ENCODE measurements around the gene RIMBP2. TPM values are rescaled to one million over a fixed set of nuclear protein-coding genes. Genes with fewer than 3 reads are reported as not detected.

The RIMBP2 gene
- total and polyA plus RNA-seq, 11 donors, result 2.1 TPM; not detected in 10

DNA sequence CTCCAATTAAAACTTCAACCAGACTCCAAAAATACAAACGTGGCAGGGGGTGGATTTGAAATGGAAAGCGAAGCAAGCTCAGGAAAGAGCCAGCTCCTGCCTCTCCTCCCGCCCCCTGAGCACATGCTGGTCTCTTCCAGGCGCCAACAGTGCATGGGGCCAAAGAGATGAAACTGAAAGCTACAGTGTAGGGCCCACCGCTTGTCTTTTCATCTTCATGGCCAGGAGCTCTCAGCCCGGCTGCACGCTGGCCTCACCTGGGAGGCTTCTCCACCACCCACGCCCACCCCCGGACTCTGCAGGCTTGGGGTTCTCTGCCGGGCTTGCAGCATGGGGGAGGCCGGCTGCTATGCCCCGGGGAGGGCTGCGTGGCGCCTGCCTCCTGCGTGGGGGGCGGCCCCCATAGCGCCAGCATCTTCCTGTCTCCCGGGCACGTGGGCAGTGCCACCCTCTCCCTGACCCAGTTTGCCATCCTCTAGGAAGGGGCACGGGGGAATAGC lies 2.0 kb downstream of the RIMBP2 start:
- H3K27ac ChIP-seq, result no peak overlapping the region
- DNase-seq, result peak in 1 of 5 donors; percentile 37
- no peak for ATAC-seq
- WGBS, 4 donors, result 3 to 9% (median 5%) methylated on average over 15 to 20 of the region's 20 CpGs
- TF ChIP-seq, protein P1, sequence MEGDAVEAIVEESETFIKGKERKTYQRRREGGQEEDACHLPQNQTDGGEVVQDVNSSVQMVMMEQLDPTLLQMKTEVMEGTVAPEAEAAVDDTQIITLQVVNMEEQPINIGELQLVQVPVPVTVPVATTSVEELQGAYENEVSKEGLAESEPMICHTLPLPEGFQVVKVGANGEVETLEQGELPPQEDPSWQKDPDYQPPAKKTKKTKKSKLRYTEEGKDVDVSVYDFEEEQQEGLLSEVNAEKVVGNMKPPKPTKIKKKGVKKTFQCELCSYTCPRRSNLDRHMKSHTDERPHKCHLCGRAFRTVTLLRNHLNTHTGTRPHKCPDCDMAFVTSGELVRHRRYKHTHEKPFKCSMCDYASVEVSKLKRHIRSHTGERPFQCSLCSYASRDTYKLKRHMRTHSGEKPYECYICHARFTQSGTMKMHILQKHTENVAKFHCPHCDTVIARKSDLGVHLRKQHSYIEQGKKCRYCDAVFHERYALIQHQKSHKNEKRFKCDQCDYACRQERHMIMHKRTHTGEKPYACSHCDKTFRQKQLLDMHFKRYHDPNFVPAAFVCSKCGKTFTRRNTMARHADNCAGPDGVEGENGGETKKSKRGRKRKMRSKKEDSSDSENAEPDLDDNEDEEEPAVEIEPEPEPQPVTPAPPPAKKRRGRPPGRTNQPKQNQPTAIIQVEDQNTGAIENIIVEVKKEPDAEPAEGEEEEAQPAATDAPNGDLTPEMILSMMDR (IDR thresholded peaks at IDR 0.05), result no peak
- TF ChIP-seq POLR2A (IDR thresholded peaks at IDR 0.05), result no peak
- peaks cover 0 to 7% (median 0%) of the 10 kb centered on the region in 12 donors for H3K9me3 ChIP-seq
- peak overlapping the region; percentile 3 to 49 (median 35) for H3K4me3 ChIP-seq
- H3K36me3 ChIP-seq, result no peaks in the 10 kb centered on the region
- peaks cover 0 to 31% (median 7%) of the 10 kb centered on the region in 12 donors for H3K4me1 ChIP-seq
- intact Hi-C loops (cut with DNase I), result no loop called here
- peaks cover 12 to 78% (median 39%) of the 10 kb centered on the region in 9 donors for H3K27me3 ChIP-seq

DNA sequence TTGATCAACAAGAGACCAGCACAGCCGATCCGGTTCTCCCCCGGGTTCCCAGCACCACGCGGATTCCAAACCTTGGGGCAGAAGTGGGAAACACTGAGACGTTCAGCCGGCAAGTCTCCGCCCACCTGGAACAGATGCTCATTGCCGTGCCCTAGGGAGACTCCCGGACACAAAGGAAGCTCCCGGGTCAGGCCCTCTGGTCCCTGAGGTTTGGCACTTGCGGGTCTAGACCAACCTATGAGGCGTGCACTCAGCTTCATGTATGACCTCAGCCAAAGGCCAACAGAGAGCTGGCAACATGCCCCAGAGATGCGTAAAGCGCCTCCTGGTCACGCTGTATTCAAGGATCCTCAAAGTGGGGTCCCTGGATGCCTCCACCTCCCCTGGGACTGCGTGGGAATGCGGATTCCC lies 2.5 kb downstream of the RIMBP2 start:
- Histone ChIP-seq H3K27ac (no peak overlapping the region), H3K36me3 (no peaks in the 10 kb centered on the region), H3K9me3 (peaks cover 0 to 7% (median 0%) of the 10 kb centered on the region in 12 donors), H3K27me3 (peaks cover 12 to 76% (median 39%) of the 10 kb centered on the region in 9 donors), H3K4me3 (peak overlapping the region in 6 of 12 donors; percentile 11 to 49 (median 38)), H3K4me1 (peaks cover 0 to 31% (median 7%) of the 10 kb centered on the region in 12 donors)
- WGBS, 4 donors, result 21 to 37% (median 26%) methylated on average over 14 to 18 of the region's 18 CpGs
- ATAC-seq, result no peak
- TF ChIP-seq POLR2A (IDR thresholded peaks at IDR 0.05), result no peak
- TF ChIP-seq, protein P1 (IDR thresholded peaks at IDR 0.05), result no peak
- intact Hi-C loops (cut with DNase I), result no loop called here
- peak in 1 of 5 donors; percentile 56 for DNase-seq

DNA sequence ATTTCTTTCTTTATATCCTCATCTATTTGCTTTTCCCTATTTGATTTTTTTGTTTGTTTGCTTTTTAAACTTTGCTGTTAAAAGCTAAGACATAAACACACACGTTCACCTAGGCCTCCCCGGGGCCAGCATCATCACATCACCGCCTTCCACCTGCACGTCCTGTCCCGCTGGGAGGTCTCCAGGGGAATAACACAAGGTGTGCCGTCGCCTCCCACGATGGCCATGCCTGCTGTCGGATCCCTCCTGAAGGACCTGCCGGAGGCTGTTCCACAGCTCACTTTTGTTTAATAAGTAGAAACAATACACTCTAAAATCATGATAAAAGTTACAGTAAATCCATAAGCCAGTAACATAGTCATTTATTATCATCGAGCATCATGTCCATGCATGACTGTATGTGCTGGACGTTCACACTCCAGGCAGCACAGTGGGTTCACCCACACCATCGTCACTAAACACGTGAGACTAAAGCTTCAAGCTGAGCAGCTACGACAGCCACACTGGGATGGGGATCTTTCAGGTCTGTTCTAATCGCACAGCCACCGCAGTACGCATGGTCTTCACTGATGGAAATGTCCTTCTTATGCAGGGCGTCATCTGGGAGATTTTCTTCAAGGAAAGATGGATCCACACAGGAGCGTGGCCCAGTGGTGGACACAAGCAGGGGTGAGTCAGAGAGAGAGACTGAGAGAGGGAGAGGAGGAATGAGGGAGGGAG lies 3.6 kb downstream of the RIMBP2 start:
- H3K9me3 ChIP-seq, result peaks cover 0 to 1% (median 0%) of the 10 kb centered on the region in 12 donors
- intact Hi-C loops (cut with DNase I), result no loop called here
- H3K4me1 ChIP-seq, result peaks cover 0 to 31% (median 7%) of the 10 kb centered on the region in 12 donors
- no peak for ATAC-seq
- no peak overlapping the region for H3K4me3 ChIP-seq
- WGBS, 4 donors, result 65 to 80% (median 70%) methylated on average over 20 of the region's 20 CpGs
- TF ChIP-seq, protein P1 (IDR thresholded peaks at IDR 0.05), result no peak
- TF ChIP-seq POLR2A (IDR thresholded peaks at IDR 0.05), result no peak
- peaks cover 12 to 65% (median 34%) of the 10 kb centered on the region in 9 donors for H3K27me3 ChIP-seq
- peak in 1 of 5 donors; percentile 10 for DNase-seq
- no peaks in the 10 kb centered on the region for H3K36me3 ChIP-seq
- no peak overlapping the region for H3K27ac ChIP-seq

DNA sequence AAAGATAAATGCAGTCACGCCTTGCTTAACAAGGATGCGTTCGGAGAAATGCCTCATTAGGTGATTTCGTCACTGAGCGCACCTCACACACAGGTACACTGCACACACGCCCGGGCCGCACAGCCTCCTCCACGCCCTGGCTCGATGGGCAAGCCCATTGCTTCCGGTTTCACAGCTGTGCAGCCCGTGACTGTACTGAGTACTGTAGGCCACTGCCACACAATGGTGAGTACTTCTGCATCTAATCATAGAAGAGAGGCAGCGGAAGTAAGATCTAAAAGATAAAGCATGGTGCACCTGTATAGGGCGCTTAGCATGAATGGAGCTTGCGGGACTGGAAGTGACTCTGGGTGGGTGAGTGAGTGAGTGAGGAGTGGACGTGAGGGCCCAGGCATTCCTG lies 4.3 kb downstream of the RIMBP2 start:
- Histone ChIP-seq H3K36me3 (no peaks in the 10 kb centered on the region), H3K27ac (no peak overlapping the region), H3K4me3 (no peak overlapping the region), H3K9me3 (no peaks in the 10 kb centered on the region), H3K27me3 (peaks cover 12 to 57% (median 32%) of the 10 kb centered on the region in 9 donors), H3K4me1 (peaks cover 0 to 31% (median 7%) of the 10 kb centered on the region in 12 donors)
- ATAC-seq (no peak), DNase-seq (peak in 1 of 5 donors; percentile 55)
- 86 to 90% (median 89%) methylated on average over 16 of the region's 16 CpGs for WGBS, 4 donors
- TF ChIP-seq, protein P1 (IDR thresholded peaks at IDR 0.05), result no peak
- TF ChIP-seq POLR2A (IDR thresholded peaks at IDR 0.05), result no peak
- intact Hi-C loops (cut with DNase I), result no loop called here
